Measurements from ENCODE around the gene SETBP1. TPM values are rescaled to one million over a fixed set of nuclear protein-coding genes. Genes with fewer than 3 reads are reported as not detected.

SETBP1 gene
- total and polyA plus RNA-seq, 2 of the 13 experiments (the other 11 are each of a cell fraction or from before 2014, with no cell fraction given) = 0.18 to 0.65 TPM

GRCh38 chr18:44799382-44799906, 118.8 kb downstream of the SETBP1 start:
- TF ChIP-seq ZNF629 (CRISPR knock-in tag; conservative IDR thresholded peaks at IDR 0.05) = no peak
- TF ChIP-seq, protein P1, sequence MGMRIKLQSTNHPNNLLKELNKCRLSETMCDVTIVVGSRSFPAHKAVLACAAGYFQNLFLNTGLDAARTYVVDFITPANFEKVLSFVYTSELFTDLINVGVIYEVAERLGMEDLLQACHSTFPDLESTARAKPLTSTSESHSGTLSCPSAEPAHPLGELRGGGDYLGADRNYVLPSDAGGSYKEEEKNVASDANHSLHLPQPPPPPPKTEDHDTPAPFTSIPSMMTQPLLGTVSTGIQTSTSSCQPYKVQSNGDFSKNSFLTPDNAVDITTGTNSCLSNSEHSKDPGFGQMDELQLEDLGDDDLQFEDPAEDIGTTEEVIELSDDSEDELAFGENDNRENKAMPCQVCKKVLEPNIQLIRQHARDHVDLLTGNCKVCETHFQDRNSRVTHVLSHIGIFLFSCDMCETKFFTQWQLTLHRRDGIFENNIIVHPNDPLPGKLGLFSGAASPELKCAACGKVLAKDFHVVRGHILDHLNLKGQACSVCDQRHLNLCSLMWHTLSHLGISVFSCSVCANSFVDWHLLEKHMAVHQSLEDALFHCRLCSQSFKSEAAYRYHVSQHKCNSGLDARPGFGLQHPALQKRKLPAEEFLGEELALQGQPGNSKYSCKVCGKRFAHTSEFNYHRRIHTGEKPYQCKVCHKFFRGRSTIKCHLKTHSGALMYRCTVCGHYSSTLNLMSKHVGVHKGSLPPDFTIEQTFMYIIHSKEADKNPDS (CRISPR knock-in tag; IDR thresholded peaks at IDR 0.05) = no peak
- no peak for TF ChIP-seq REL (CRISPR knock-in tag; conservative IDR thresholded peaks at IDR 0.05)
- TF ChIP-seq BORCS8-MEF2B (CRISPR knock-in tag; IDR thresholded peaks at IDR 0.05) = no peak
- TF ChIP-seq, protein P2, sequence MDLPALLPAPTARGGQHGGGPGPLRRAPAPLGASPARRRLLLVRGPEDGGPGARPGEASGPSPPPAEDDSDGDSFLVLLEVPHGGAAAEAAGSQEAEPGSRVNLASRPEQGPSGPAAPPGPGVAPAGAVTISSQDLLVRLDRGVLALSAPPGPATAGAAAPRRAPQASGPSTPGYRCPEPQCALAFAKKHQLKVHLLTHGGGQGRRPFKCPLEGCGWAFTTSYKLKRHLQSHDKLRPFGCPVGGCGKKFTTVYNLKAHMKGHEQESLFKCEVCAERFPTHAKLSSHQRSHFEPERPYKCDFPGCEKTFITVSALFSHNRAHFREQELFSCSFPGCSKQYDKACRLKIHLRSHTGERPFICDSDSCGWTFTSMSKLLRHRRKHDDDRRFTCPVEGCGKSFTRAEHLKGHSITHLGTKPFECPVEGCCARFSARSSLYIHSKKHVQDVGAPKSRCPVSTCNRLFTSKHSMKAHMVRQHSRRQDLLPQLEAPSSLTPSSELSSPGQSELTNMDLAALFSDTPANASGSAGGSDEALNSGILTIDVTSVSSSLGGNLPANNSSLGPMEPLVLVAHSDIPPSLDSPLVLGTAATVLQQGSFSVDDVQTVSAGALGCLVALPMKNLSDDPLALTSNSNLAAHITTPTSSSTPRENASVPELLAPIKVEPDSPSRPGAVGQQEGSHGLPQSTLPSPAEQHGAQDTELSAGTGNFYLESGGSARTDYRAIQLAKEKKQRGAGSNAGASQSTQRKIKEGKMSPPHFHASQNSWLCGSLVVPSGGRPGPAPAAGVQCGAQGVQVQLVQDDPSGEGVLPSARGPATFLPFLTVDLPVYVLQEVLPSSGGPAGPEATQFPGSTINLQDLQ (CRISPR knock-in tag; IDR thresholded peaks at IDR 0.05) = no peak
- TF ChIP-seq ARID5B (CRISPR knock-in tag; IDR thresholded peaks at IDR 0.05) = no peak
- no peak for TF ChIP-seq AGO2 (optimal IDR thresholded peaks at IDR 0.05; ENCODE audit: low read depth, low read length)
- TF ChIP-seq PAX8 (CRISPR knock-in tag; IDR thresholded peaks at IDR 0.05; ENCODE audit: borderline replicate concordance) = no peak
- TF ChIP-seq MIER3 (CRISPR knock-in tag; IDR thresholded peaks at IDR 0.05; ENCODE audit: borderline replicate concordance) = no peak
- Histone ChIP-seq H3K4me1 (ENCODE audit: insufficient read depth, low read length) (peaks cover 52% of the 10 kb centered on the region), H3K27me3 (ENCODE audit: control insufficient read depth in 1 of 2, insufficient read depth in 2 of 2, low read length in 2 of 2) (no peaks in the 10 kb centered on the region), H3K4me3 (replicated peaks in 1 of 3; ENCODE audit: insufficient read depth in 1 of 3, low read depth in 2 of 3, low read length in 3 of 3) (no peak overlapping the region), H3K4me2 (ENCODE audit: low read depth, low read length) (no peak overlapping the region), H3K79me2 (ENCODE audit: insufficient read depth, low read length) (no peaks in the 10 kb centered on the region), H2AFZ (ENCODE audit: low read length) (no peak overlapping the region), H3K27ac (ENCODE audit: extremely low read length, insufficient read depth, low read length) (no peak overlapping the region), H3K9me3 (ENCODE audit: low read length) (no peaks in the 10 kb centered on the region), H3K9ac (ENCODE audit: insufficient read depth, low read depth, low read length) (no peak overlapping the region), H4K20me1 (ENCODE audit: insufficient read depth, low read length) (no peaks in the 10 kb centered on the region), H3K36me3 (replicated peaks in 1 of 2; ENCODE audit: control insufficient read depth in 1 of 2, insufficient read depth in 2 of 2, low read length in 2 of 2) (no peaks in the 10 kb centered on the region)
- FAIRE-seq (no peak), DNase-seq (ENCODE audit: low spot score) (no peak), ATAC-seq (no peak)
- 95% methylated on average over 4 of the region's 4 CpGs for WGBS (ENCODE audit: low lambda C conversion rate)
- in situ Hi-C loops (cut with HindIII; ENCODE audit: extremely low pct_ligation_motif_present, low pct_unique_long_range_greater_than_20kb) (loop anchor here (25.0 kb wide), 1 partner anchor 112 kb away; the partner anchor contains the start of gene SETBP1), intact Hi-C loops (cut with micrococcal nuclease; ENCODE audit: unreplicated experiment) (no loop called here)
- ChIA-PET CTCF (ENCODE audit: low intra/inter-chr PET ratio, low total read pairs) (no interaction called here), POLR2A (no interaction called here)
- no TSS peak for BruUV-seq (replicated peaks)
